ENCODE measurements around the gene GAGE12G.
"Not testable (repeated sequence)": the region's sequence is repeated elsewhere in the genome, so short reads cannot be mapped to it uniquely, and the experiment has no call there.

GRCh38 chrX:49560542-49560941, 9.7 kb upstream of the GAGE12G start, which contains the start of gene GAGE12F:
- TF ChIP-seq CTCF, POLR2A (IDR thresholded peaks at IDR 0.05): not testable (repeated sequence)

All from body of pancreas (tissue), 4 donors.